Fibroblast of lung (primary cell): ENCODE measurements around the gene RANBP1.
"Not testable (repeated sequence)": the region's sequence is repeated elsewhere in the genome, so short reads cannot be mapped to it uniquely, and the experiment has no call there.

ENCODE experiments used
- CTCF ChIP-seq, 2 donors: IDR thresholded peaks in 1 of 2; conservative IDR thresholded peaks in 1 of 2; 1 replicate in 1 of 2; 2 replicates in 1 of 2; pipeline ENCODE4 v1.5.1; 2011 to 2012; ENCODE audit warnings: low read length in 2 of 2, control low read depth in 1 of 2, inconsistent platforms in 1 of 2, low read depth in 1 of 2, mild to moderate bottlenecking in 1 of 2
- EZH2 ChIP-seq: IDR thresholded peaks from 2 replicates; pipeline ENCODE4 v1.5.1; 2012; ENCODE audit warnings: low read length, control low read depth, mild to moderate bottlenecking; ENCODE audit errors: missing control alignments

DNA sequence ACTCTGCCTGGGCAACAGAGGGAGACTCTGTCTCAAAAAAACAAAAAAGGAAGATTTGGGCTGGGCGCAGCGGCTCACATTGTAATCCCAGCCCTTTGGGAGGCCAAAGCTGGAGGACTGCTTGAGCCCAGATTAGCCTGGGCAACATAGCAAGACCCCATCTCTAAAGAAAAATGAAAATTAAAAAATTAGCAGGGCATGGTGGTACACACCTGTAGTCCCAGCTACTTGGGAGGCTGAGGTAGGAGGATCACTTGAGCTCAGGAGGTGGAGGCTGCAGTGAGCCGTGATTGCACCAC is 48.6 kb upstream of the RANBP1 start:
- TF ChIP-seq CTCF (conservative IDR thresholded peaks at IDR 0.05 in 1 of 2, IDR thresholded peaks at IDR 0.05 in 1 of 2; ENCODE audit: low read depth in 1 of 2, low read length in 2 of 2); EZH2: not testable (repeated sequence)
